ENCODE measurements around the gene APP.

The APP gene

DNA sequence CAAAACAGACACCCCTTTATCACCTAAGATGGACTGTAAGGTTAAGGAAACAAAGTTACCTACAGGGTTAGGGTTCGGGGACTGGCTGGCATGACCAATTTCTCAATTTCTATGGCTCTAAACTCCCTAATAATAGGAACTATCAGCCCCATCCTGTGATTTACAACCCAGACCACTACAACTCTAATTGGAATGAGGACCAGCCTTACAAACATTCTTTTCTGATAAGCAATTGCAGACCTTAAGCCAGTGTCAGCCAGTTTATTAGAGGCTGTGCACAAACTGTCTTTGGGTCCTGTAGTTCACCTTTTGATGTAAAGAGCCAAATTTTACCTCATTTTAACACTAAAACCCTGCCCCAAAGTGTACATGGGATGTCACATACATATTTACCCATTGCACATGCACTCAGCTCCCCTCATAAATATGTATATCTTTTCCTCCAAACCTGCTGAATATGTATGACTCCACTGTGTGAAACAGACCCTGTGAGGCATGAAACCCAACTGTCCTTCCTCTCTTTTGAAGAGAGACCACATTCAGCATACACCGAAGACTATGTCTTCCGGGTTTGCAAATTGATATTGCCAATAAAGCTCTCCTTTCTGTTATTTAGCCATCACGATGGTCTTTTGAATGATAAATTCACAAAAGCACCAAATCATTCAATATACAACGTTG is 7.3 kb upstream of the APP start:
- TF ChIP-seq, protein P1, sequence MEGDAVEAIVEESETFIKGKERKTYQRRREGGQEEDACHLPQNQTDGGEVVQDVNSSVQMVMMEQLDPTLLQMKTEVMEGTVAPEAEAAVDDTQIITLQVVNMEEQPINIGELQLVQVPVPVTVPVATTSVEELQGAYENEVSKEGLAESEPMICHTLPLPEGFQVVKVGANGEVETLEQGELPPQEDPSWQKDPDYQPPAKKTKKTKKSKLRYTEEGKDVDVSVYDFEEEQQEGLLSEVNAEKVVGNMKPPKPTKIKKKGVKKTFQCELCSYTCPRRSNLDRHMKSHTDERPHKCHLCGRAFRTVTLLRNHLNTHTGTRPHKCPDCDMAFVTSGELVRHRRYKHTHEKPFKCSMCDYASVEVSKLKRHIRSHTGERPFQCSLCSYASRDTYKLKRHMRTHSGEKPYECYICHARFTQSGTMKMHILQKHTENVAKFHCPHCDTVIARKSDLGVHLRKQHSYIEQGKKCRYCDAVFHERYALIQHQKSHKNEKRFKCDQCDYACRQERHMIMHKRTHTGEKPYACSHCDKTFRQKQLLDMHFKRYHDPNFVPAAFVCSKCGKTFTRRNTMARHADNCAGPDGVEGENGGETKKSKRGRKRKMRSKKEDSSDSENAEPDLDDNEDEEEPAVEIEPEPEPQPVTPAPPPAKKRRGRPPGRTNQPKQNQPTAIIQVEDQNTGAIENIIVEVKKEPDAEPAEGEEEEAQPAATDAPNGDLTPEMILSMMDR (IDR thresholded peaks at IDR 0.05; ENCODE audit: borderline replicate concordance, control extremely low read depth, extremely low read depth, insufficient read depth, missing control alignments) = no peak
- in situ Hi-C loops (cut with MboI; ENCODE audit: low sequenced_read_pairs, unreplicated experiment) = loop anchor here (10.0 kb wide), 1 partner anchor 283 kb away; no protein-coding TSS in a partner anchor
- DNase-seq (ENCODE audit: low spot score) = no peak

DNA sequence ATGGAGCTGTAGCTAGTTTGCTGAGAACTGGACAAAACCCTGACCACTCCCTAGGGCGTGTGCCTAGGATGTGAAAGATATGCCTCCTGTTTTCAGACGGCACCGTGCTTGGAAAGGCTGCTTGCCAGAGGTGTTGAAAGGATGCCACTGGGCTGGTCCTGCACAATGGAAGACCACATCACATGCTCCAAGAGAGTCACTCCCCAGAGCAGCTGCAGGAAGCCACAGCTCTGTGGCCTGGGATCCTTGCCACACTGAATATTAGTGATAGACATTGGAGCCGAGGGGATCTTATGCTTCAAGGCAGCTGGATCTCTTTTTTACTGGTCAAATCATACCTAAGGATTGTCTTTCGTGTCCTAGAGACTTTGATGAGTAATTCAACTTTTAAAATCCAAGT is 6.6 kb upstream of the APP start:
- TF ChIP-seq, protein P1 (IDR thresholded peaks at IDR 0.05; ENCODE audit: borderline replicate concordance, control extremely low read depth, extremely low read depth, insufficient read depth, missing control alignments) = no peak
- no peak for DNase-seq (ENCODE audit: low spot score)
- in situ Hi-C loops (cut with MboI; ENCODE audit: low sequenced_read_pairs, unreplicated experiment) = loop anchor here (10.0 kb wide), 1 partner anchor 282 kb away; no protein-coding TSS in a partner anchor

- DNase-seq (ENCODE audit: low spot score) = no peak
- in situ Hi-C loops (cut with MboI; ENCODE audit: low sequenced_read_pairs, unreplicated experiment) = loop anchor here (10.0 to 25.0 kb wide), 2 partner anchors 277 to 559 kb away; partner anchors contain the start of gene MRPL39
- TF ChIP-seq, protein P1 (IDR thresholded peaks at IDR 0.05; ENCODE audit: borderline replicate concordance, control extremely low read depth, extremely low read depth, insufficient read depth, missing control alignments) = no peak
These were observed 909 bp upstream of the APP start for GRCh38 chr21:26171258-26172100.

DNA sequence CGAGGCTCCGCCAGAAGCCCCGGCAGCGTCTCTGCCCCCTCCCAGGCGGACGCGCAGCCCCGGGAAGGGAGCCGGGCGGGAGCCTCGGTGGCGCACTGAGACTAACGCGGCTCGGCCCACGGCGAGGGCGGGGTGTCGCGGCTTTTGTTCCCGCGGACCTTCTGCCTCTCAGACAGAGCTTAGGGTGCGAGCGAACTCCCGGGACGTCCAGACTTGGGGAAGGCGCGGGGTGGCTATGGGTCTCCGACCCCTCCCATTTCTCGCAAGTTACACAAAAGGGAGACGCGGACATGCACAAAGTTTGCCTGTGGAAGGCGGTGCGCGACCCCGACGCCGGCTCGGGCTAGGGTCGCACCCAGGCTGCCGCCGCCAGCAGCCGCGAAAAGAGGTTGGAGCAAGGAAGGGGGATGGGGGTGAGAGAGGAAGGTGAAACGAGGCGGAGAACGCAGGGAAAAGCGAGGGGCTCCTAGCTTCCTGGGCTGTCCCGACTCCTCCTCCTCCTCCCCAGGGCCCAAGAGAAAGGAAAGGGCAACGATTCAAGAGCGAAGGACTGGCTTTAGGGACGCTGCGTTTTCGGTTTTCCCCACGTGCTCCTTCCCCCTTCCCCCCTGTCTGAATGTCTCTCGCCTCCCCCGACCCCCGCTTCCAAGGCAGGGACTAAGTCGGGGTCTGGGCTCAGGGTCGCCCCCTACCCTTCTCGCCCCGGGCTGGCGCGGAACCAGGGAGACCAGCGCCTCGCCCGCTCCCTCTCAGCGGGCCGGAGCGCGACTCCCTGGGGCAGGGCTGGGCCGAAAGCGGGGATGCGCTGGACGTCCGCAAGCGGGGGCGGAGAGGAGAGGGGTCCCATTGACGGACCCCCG is 729 bp downstream of the APP start:
- in situ Hi-C loops (cut with MboI; ENCODE audit: low sequenced_read_pairs, unreplicated experiment) = loop anchor here (10.0 to 25.0 kb wide), 2 partner anchors 275 to 558 kb away; partner anchors contain the start of gene MRPL39
- DNase-seq (ENCODE audit: low spot score) = peak; percentile 77
- TF ChIP-seq, protein P1 (IDR thresholded peaks at IDR 0.05; ENCODE audit: borderline replicate concordance, control extremely low read depth, extremely low read depth, insufficient read depth, missing control alignments) = no peak

DNA sequence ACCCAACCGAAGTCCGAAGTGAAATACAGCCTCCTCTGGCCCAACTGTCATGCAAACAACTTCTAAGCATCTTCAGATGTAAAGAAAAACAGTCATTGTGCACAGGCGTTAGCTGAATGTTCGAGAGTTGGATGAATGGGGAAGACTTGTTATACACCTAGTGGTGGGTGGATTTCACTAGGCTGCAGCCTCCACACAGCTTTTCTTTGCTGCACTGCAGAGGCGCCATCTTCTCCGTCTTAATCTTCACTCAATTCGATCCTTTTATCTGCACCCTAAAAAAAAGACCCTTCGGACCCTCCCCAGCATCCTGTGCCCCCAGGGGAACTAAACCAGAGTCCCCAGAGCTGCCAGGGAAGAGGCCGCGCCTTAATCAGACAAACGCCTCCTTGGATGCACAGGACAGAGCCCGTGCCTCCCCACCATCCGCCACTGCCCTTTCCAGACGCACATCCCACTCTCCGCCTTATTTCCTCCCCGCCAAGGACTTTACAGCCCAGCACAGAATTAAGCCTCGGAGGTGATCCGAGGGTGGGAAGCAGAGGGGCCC is 1.4 kb downstream of the APP start:
- TF ChIP-seq, protein P1 (IDR thresholded peaks at IDR 0.05; ENCODE audit: borderline replicate concordance, control extremely low read depth, extremely low read depth, insufficient read depth, missing control alignments) = peak; percentile 25
- peak; percentile 77 for DNase-seq (ENCODE audit: low spot score)
- in situ Hi-C loops (cut with MboI; ENCODE audit: low sequenced_read_pairs, unreplicated experiment) = loop anchor here (25.0 kb wide), 1 partner anchor 557 kb away; the partner anchor contains the start of gene MRPL39
